Measurements from ENCODE around the gene DAB1. TPM values are rescaled to one million over a fixed set of nuclear protein-coding genes. Genes with fewer than 3 reads are reported as not detected.

DAB1 gene
- total RNA-seq, 4 donors from 2014 or later: 0.22 TPM; not detected in 3

- Histone ChIP-seq H3K27ac (no peak overlapping the region), H3K4me3 (no peak overlapping the region), H3K36me3 (no peaks in the 10 kb centered on the region), H3K27me3 (peaks cover 0 to under 1% (median 0%) of the 10 kb centered on the region in 3 donors), H3K4me1 (no peaks in the 10 kb centered on the region), H3K9me3 (no peaks in the 10 kb centered on the region)
- in situ Hi-C loops (cut with MboI; ENCODE audit: low sequenced_read_pairs in 4 of 4) (no loop called here), intact Hi-C loops (cut with DNase I; ENCODE audit: low total_unique reads) (no loop called here)
- TF ChIP-seq POLR2A (IDR thresholded peaks at IDR 0.05) (no peak), CTCF (IDR thresholded peaks at IDR 0.05 in 4 of 5, conservative IDR thresholded peaks at IDR 0.05 in 1 of 5) (no peak)
- ATAC-seq (no peak), DNase-seq (no peak)
These were observed 146.9 kb downstream of the DAB1 start for GRCh38 chr1:57276918-57277317.

GRCh38 chr1:57272601-57273000 lies 151.3 kb downstream of the DAB1 start:
- Histone ChIP-seq H3K36me3 (no peaks in the 10 kb centered on the region), H3K27ac (no peak overlapping the region), H3K27me3 (peaks cover 0 to 4% (median 2%) of the 10 kb centered on the region in 3 donors), H3K4me3 (no peak overlapping the region), H3K9me3 (no peaks in the 10 kb centered on the region), H3K4me1 (no peaks in the 10 kb centered on the region)
- in situ Hi-C loops (cut with MboI; ENCODE audit: low sequenced_read_pairs in 4 of 4) (no loop called here), intact Hi-C loops (cut with DNase I; ENCODE audit: low total_unique reads) (no loop called here)
- TF ChIP-seq CTCF (IDR thresholded peaks at IDR 0.05 in 4 of 5, conservative IDR thresholded peaks at IDR 0.05 in 1 of 5) (no peak), POLR2A (IDR thresholded peaks at IDR 0.05) (no peak)
- DNase-seq (no peak), ATAC-seq (no peak)

GRCh38 chr1:57272150-57272549 lies 151.7 kb downstream of the DAB1 start:
- Histone ChIP-seq H3K4me3 (no peak overlapping the region), H3K9me3 (no peaks in the 10 kb centered on the region), H3K27ac (no peak overlapping the region), H3K27me3 (peaks cover 0 to 4% (median 2%) of the 10 kb centered on the region in 3 donors), H3K4me1 (no peaks in the 10 kb centered on the region), H3K36me3 (no peaks in the 10 kb centered on the region)
- DNase-seq: no peak
- ATAC-seq: no peak
- no peak for TF ChIP-seq POLR2A (IDR thresholded peaks at IDR 0.05)
- TF ChIP-seq CTCF (IDR thresholded peaks at IDR 0.05 in 4 of 5, conservative IDR thresholded peaks at IDR 0.05 in 1 of 5): no peak
- in situ Hi-C loops (cut with MboI; ENCODE audit: low sequenced_read_pairs in 4 of 4) (no loop called here), intact Hi-C loops (cut with DNase I; ENCODE audit: low total_unique reads) (no loop called here)

- intact Hi-C loops (cut with DNase I; ENCODE audit: low total_unique reads): no loop called here
- in situ Hi-C loops (cut with MboI; ENCODE audit: low sequenced_read_pairs in 4 of 4): no loop called here
- H3K36me3 ChIP-seq: no peaks in the 10 kb centered on the region
- no peaks in the 10 kb centered on the region for H3K4me1 ChIP-seq
- no peak overlapping the region for H3K27ac ChIP-seq
- H3K4me3 ChIP-seq: no peak overlapping the region
- no peak for TF ChIP-seq CTCF (IDR thresholded peaks at IDR 0.05 in 4 of 5, conservative IDR thresholded peaks at IDR 0.05 in 1 of 5)
- TF ChIP-seq POLR2A (IDR thresholded peaks at IDR 0.05): no peak
- DNase-seq (no peak), ATAC-seq (no peak)
- H3K27me3 ChIP-seq: peaks cover 0 to 4% (median 2%) of the 10 kb centered on the region in 3 donors
- H3K9me3 ChIP-seq: no peaks in the 10 kb centered on the region
These were observed 152.7 kb downstream of the DAB1 start for GRCh38 chr1:57270927-57271698.
